ENCODE data around the gene HOATZ. TPM values are rescaled to one million over a fixed set of nuclear protein-coding genes. Genes with fewer than 3 reads are reported as not detected.

Gene HOATZ
- total RNA-seq = not detected

GRCh38 chr11:111514216-111515031 lies at the start of gene HOATZ:
HOATZ (plus strand) TSS chr11:111514778; CDS start chr11:111514785, 7 bp downstream.
- H3K4me1 Mint-ChIP-seq (ENCODE audit: low read depth in 2 of 2) = no peaks in the 10 kb centered on the region
- H3K9me3 Mint-ChIP-seq = no peaks in the 10 kb centered on the region
- H3K27me3 Mint-ChIP-seq = peaks cover 25 to 29% of the 10 kb centered on the region in 2 donors
- ATAC-seq (no peak), DNase-seq (ENCODE audit: low spot score) (no peak)
- no peaks in the 10 kb centered on the region for H3K36me3 Mint-ChIP-seq
- no peak within 1 kb of the TSS for H3K27ac Mint-ChIP-seq
- H3K4me3 Mint-ChIP-seq = no peak within 1 kb of the TSS

GRCh38 chr11:111465400-111465799 lies 49.2 kb upstream of the HOATZ start:
- H3K9me3 Mint-ChIP-seq = no peaks in the 10 kb centered on the region
- no peaks in the 10 kb centered on the region for H3K4me1 Mint-ChIP-seq (ENCODE audit: low read depth in 2 of 2)
- peaks cover 10 to 19% of the 10 kb centered on the region in 2 donors for H3K27me3 Mint-ChIP-seq
- H3K4me3 Mint-ChIP-seq = no peak overlapping the region
- no peak overlapping the region for H3K27ac Mint-ChIP-seq
- H3K36me3 Mint-ChIP-seq = no peaks in the 10 kb centered on the region
- DNase-seq (ENCODE audit: low spot score) (no peak), ATAC-seq (no peak)

GRCh38 chr11:111466615-111467014 lies 48.0 kb upstream of the HOATZ start:
- peaks cover 4 to 11% of the 10 kb centered on the region in 2 donors for H3K27me3 Mint-ChIP-seq
- H3K27ac Mint-ChIP-seq = no peak overlapping the region
- H3K4me1 Mint-ChIP-seq (ENCODE audit: low read depth in 2 of 2) = no peaks in the 10 kb centered on the region
- no peaks in the 10 kb centered on the region for H3K9me3 Mint-ChIP-seq
- no peak overlapping the region for H3K4me3 Mint-ChIP-seq
- ATAC-seq = no peak
- H3K36me3 Mint-ChIP-seq = no peaks in the 10 kb centered on the region
- no peak for DNase-seq (ENCODE audit: low spot score)

GRCh38 chr11:111469200-111469599 lies 45.4 kb upstream of the HOATZ start:
- no peaks in the 10 kb centered on the region for H3K4me1 Mint-ChIP-seq (ENCODE audit: low read depth in 2 of 2)
- DNase-seq (ENCODE audit: low spot score) (no peak), ATAC-seq (no peak)
- no peaks in the 10 kb centered on the region for H3K9me3 Mint-ChIP-seq
- peaks cover 8 to 11% of the 10 kb centered on the region in 2 donors for H3K27me3 Mint-ChIP-seq
- H3K4me3 Mint-ChIP-seq = no peak overlapping the region
- no peaks in the 10 kb centered on the region for H3K36me3 Mint-ChIP-seq
- no peak overlapping the region for H3K27ac Mint-ChIP-seq

GRCh38 chr11:111472228-111472627 lies 42.4 kb upstream of the HOATZ start:
- H3K27ac Mint-ChIP-seq = no peak overlapping the region
- no peaks in the 10 kb centered on the region for H3K9me3 Mint-ChIP-seq
- peaks cover 8 to 9% of the 10 kb centered on the region in 2 donors for H3K27me3 Mint-ChIP-seq
- H3K4me3 Mint-ChIP-seq = no peak overlapping the region
- no peaks in the 10 kb centered on the region for H3K4me1 Mint-ChIP-seq (ENCODE audit: low read depth in 2 of 2)
- no peak for ATAC-seq
- no peak for DNase-seq (ENCODE audit: low spot score)
- no peaks in the 10 kb centered on the region for H3K36me3 Mint-ChIP-seq

GRCh38 chr11:111474432-111474831 lies 40.1 kb upstream of the HOATZ start:
- Mint-ChIP-seq H3K36me3 (no peaks in the 10 kb centered on the region), H3K27ac (no peak overlapping the region), H3K4me3 (no peak overlapping the region), H3K9me3 (no peaks in the 10 kb centered on the region), H3K27me3 (peaks cover 17 to 29% of the 10 kb centered on the region in 2 donors), H3K4me1 (ENCODE audit: low read depth in 2 of 2) (no peaks in the 10 kb centered on the region)
- DNase-seq (ENCODE audit: low spot score) = no peak
- no peak for ATAC-seq

- no peaks in the 10 kb centered on the region for H3K36me3 Mint-ChIP-seq
These were observed 38.2 kb upstream of the HOATZ start for GRCh38 chr11:111476366-111476765.

GRCh38 chr11:111476956-111477355 lies 37.6 kb upstream of the HOATZ start:
- peaks cover 25 to 45% of the 10 kb centered on the region in 2 donors for H3K27me3 Mint-ChIP-seq
- H3K9me3 Mint-ChIP-seq = no peaks in the 10 kb centered on the region
- ATAC-seq (no peak), DNase-seq (ENCODE audit: low spot score) (no peak)
- no peaks in the 10 kb centered on the region for H3K4me1 Mint-ChIP-seq (ENCODE audit: low read depth in 2 of 2)
- no peak overlapping the region for H3K27ac Mint-ChIP-seq
- H3K4me3 Mint-ChIP-seq = no peak overlapping the region
- H3K36me3 Mint-ChIP-seq = no peaks in the 10 kb centered on the region

More at GRCh38 chr11:111476366-111476765, 38.2 kb upstream of the HOATZ start:
- ATAC-seq = no peak
- Mint-ChIP-seq H3K9me3 (no peaks in the 10 kb centered on the region), H3K27me3 (peaks cover 25 to 44% of the 10 kb centered on the region in 2 donors), H3K4me1 (ENCODE audit: low read depth in 2 of 2) (no peaks in the 10 kb centered on the region), H3K27ac (no peak overlapping the region), H3K4me3 (no peak overlapping the region)
- no peak for DNase-seq (ENCODE audit: low spot score)

- peaks cover 2% of the 10 kb centered on the region for H3K36me3 Mint-ChIP-seq
- peaks cover 25 to 52% of the 10 kb centered on the region in 2 donors for H3K27me3 Mint-ChIP-seq
- DNase-seq (ENCODE audit: low spot score) = no peak
- H3K4me1 Mint-ChIP-seq (ENCODE audit: low read depth in 2 of 2) = no peaks in the 10 kb centered on the region
- no peak overlapping the region for H3K27ac Mint-ChIP-seq
- ATAC-seq = no peak
- H3K9me3 Mint-ChIP-seq = no peaks in the 10 kb centered on the region
- H3K4me3 Mint-ChIP-seq = no peak overlapping the region
These were observed 36.7 kb upstream of the HOATZ start for GRCh38 chr11:111477898-111478297.

- H3K4me1 Mint-ChIP-seq (ENCODE audit: low read depth in 2 of 2) = no peaks in the 10 kb centered on the region
- peaks cover 12% of the 10 kb centered on the region for H3K36me3 Mint-ChIP-seq
- no peak overlapping the region for H3K27ac Mint-ChIP-seq
- ATAC-seq (no peak), DNase-seq (ENCODE audit: low spot score) (no peak)
- H3K4me3 Mint-ChIP-seq = no peak overlapping the region
- H3K27me3 Mint-ChIP-seq = peaks cover 25 to 69% of the 10 kb centered on the region in 2 donors
- peaks cover 4% of the 10 kb centered on the region for H3K9me3 Mint-ChIP-seq
These were observed 34.9 kb upstream of the HOATZ start for GRCh38 chr11:111479666-111480065.

GRCh38 chr11:111483431-111483830 lies 31.1 kb upstream of the HOATZ start:
- Mint-ChIP-seq H3K27me3 (peaks cover 27 to 75% of the 10 kb centered on the region in 2 donors), H3K4me3 (no peak overlapping the region), H3K9me3 (peaks cover 4% of the 10 kb centered on the region), H3K4me1 (ENCODE audit: low read depth in 2 of 2) (no peaks in the 10 kb centered on the region), H3K27ac (no peak overlapping the region), H3K36me3 (peaks cover 17% of the 10 kb centered on the region)
- DNase-seq (ENCODE audit: low spot score) (no peak), ATAC-seq (no peak)

- peaks cover 28 to 46% of the 10 kb centered on the region in 2 donors for H3K27me3 Mint-ChIP-seq
- H3K9me3 Mint-ChIP-seq = no peaks in the 10 kb centered on the region
- ATAC-seq (no peak), DNase-seq (ENCODE audit: low spot score) (no peak)
- H3K4me3 Mint-ChIP-seq = no peak overlapping the region
- peaks cover 5% of the 10 kb centered on the region for H3K36me3 Mint-ChIP-seq
- no peak overlapping the region for H3K27ac Mint-ChIP-seq
- H3K4me1 Mint-ChIP-seq (ENCODE audit: low read depth in 2 of 2) = no peaks in the 10 kb centered on the region
These were observed 24.1 kb upstream of the HOATZ start for GRCh38 chr11:111490496-111490895.

- Mint-ChIP-seq H3K4me3 (no peak overlapping the region), H3K9me3 (no peaks in the 10 kb centered on the region), H3K27me3 (peaks cover 30 to 45% of the 10 kb centered on the region in 2 donors), H3K27ac (no peak overlapping the region), H3K4me1 (ENCODE audit: low read depth in 2 of 2) (no peaks in the 10 kb centered on the region), H3K36me3 (no peaks in the 10 kb centered on the region)
- no peak for DNase-seq (ENCODE audit: low spot score)
- no peak for ATAC-seq
These were observed 20.5 kb upstream of the HOATZ start for GRCh38 chr11:111494040-111494439.

GRCh38 chr11:111499483-111499882 lies 15.1 kb upstream of the HOATZ start:
- no peaks in the 10 kb centered on the region for H3K9me3 Mint-ChIP-seq
- H3K27me3 Mint-ChIP-seq = peaks cover 29 to 42% of the 10 kb centered on the region in 2 donors
- H3K36me3 Mint-ChIP-seq = no peaks in the 10 kb centered on the region
- no peak for DNase-seq (ENCODE audit: low spot score)
- no peaks in the 10 kb centered on the region for H3K4me1 Mint-ChIP-seq (ENCODE audit: low read depth in 2 of 2)
- ATAC-seq = no peak
- no peak overlapping the region for H3K4me3 Mint-ChIP-seq
- H3K27ac Mint-ChIP-seq = no peak overlapping the region

All from natural killer cell treated with Interleukin-12 subunit alpha and Interleukin-12 subunit beta and Interleukin-15 and Interleukin-18, amount 100 ng/mL, for 72 hours (primary cell).